SK-N-SH treated with all-trans-retinoic acid at 6 μM for 48 hours (cell line): ENCODE data around the gene NUP153.

Experiments
- ATAC-seq: fragments of 200-7000 bp; cut with Tn5 transposase; 3 replicates; pipeline ENCODE4 v1.9.1; 2020; ENCODE audit warnings: mild to moderate bottlenecking, moderate library complexity
- ARNTL ChIP-seq: fragments of 450-650 bp; formaldehyde crosslinking; IDR thresholded peaks from 2 replicates; pipeline ENCODE4 v1.5.0; 2020; ENCODE audit warnings: low read depth, mild to moderate bottlenecking, moderate library complexity, borderline replicate concordance
- BACH2 ChIP-seq: fragments of 250-450 bp; sonication (Bioruptor Pico); IDR thresholded peaks from 2 replicates; pipeline ENCODE4 v1.9.0; 2021; ENCODE audit warnings: mild to moderate bottlenecking, borderline replicate concordance
- CREB5 ChIP-seq: fragments of 250-450 bp; sonication (Bioruptor Pico); IDR thresholded peaks from 2 replicates; pipeline ENCODE4 v1.5.1; 2020; ENCODE audit warnings: low read depth, mild to moderate bottlenecking, moderate library complexity
- CSDC2 ChIP-seq: fragments of 250-450 bp; sonication (Bioruptor Pico); IDR thresholded peaks from 2 replicates; pipeline ENCODE4 v1.5.0; 2020; ENCODE audit warnings: mild to moderate bottlenecking, moderate library complexity
- ESRRG ChIP-seq: fragments of 250-450 bp; sonication (Bioruptor Pico); IDR thresholded peaks from 2 replicates; pipeline ENCODE4 v1.6.1; 2021; ENCODE audit warnings: mild to moderate bottlenecking
- GLIS3 ChIP-seq: fragments of 250-450 bp; sonication (Bioruptor Pico); IDR thresholded peaks from 2 replicates; pipeline ENCODE4 v1.5.0; 2020; ENCODE audit warnings: mild to moderate bottlenecking, moderate library complexity
- ISL1 ChIP-seq: fragments of 250-450 bp; sonication (Bioruptor Pico); IDR thresholded peaks from 2 replicates; pipeline ENCODE4 v2.1.2; 2022; ENCODE audit warnings: mild to moderate bottlenecking, moderate library complexity
- PATZ1 ChIP-seq: fragments of 250-450 bp; sonication (Bioruptor Pico); IDR thresholded peaks from 2 replicates; pipeline ENCODE4 v1.8.0; 2020; ENCODE audit warnings: mild to moderate bottlenecking, moderate library complexity, borderline replicate concordance
- PPARA ChIP-seq: fragments of 250-450 bp; sonication (Bioruptor Pico); IDR thresholded peaks from 2 replicates; pipeline ENCODE4 v1.5.0; 2020; ENCODE audit warnings: mild to moderate bottlenecking, borderline replicate concordance
- RARB ChIP-seq: fragments of 250-450 bp; sonication (Bioruptor Pico); IDR thresholded peaks from 2 replicates; pipeline ENCODE4 v1.8.0; 2021; ENCODE audit warnings: mild to moderate bottlenecking, moderate library complexity
- SNAI2 ChIP-seq: fragments of 250-450 bp; sonication (Bioruptor Pico); IDR thresholded peaks from 2 replicates; pipeline ENCODE4 v1.5.0; 2020; ENCODE audit warnings: mild to moderate bottlenecking, moderate library complexity
- TCF4 ChIP-seq: fragments of 250-450 bp; sonication (Bioruptor Pico); IDR thresholded peaks from 2 replicates; pipeline ENCODE4 v1.8.0; 2021; ENCODE audit warnings: mild to moderate bottlenecking, moderate library complexity, borderline replicate concordance
- TOX ChIP-seq: fragments of 250-450 bp; sonication (Bioruptor Pico); IDR thresholded peaks from 2 replicates; pipeline ENCODE4 v1.8.0; 2021; ENCODE audit warnings: mild to moderate bottlenecking, moderate library complexity, borderline replicate concordance
- TSHZ2 ChIP-seq: fragments of 250-450 bp; sonication (Bioruptor Pico); IDR thresholded peaks from 2 replicates; pipeline ENCODE4 v1.5.0; 2020; ENCODE audit warnings: mild to moderate bottlenecking, moderate library complexity
- ZC3H10 ChIP-seq: fragments of 250-450 bp; sonication (Bioruptor Pico); IDR thresholded peaks from 2 replicates; pipeline ENCODE4 v1.5.1; 2021; ENCODE audit warnings: mild to moderate bottlenecking, moderate library complexity
- ZFP3 ChIP-seq: fragments of 250-450 bp; sonication (Bioruptor Pico); IDR thresholded peaks from 2 replicates; pipeline ENCODE4 v1.5.0; 2020; ENCODE audit warnings: mild to moderate bottlenecking, moderate library complexity
- ZFP30 ChIP-seq: fragments of 450-650 bp; formaldehyde crosslinking; IDR thresholded peaks from 2 replicates; pipeline ENCODE4 v1.5.0; 2022; ENCODE audit warnings: mild to moderate bottlenecking, moderate library complexity
- ZNF565 ChIP-seq: fragments of 450-650 bp; formaldehyde crosslinking; conservative IDR thresholded peaks from 2 replicates; pipeline ENCODE4 v1.5.0; 2020; ENCODE audit warnings: low read depth, mild to moderate bottlenecking, moderate library complexity
- ZNF8 ChIP-seq: fragments of 450-650 bp; formaldehyde crosslinking; IDR thresholded peaks from 2 replicates; pipeline ENCODE4 v1.5.0; 2020; ENCODE audit warnings: mild to moderate bottlenecking, moderate library complexity
- TF ChIP-seq, protein P1 (sequence below): fragments of 250-450 bp; sonication (Bioruptor Pico); IDR thresholded peaks from 2 replicates; pipeline ENCODE4 v1.5.1; 2021; ENCODE audit warnings: mild to moderate bottlenecking, moderate library complexity

Gene NUP153

GRCh38 chr6:17728551-17729222, 22.0 kb upstream of the NUP153 start:
- no peak for ATAC-seq
- no peak for TF ChIP-seq PATZ1 (CRISPR knock-in tag)
- TF ChIP-seq ZNF565 = no peak
- TF ChIP-seq, protein P1, sequence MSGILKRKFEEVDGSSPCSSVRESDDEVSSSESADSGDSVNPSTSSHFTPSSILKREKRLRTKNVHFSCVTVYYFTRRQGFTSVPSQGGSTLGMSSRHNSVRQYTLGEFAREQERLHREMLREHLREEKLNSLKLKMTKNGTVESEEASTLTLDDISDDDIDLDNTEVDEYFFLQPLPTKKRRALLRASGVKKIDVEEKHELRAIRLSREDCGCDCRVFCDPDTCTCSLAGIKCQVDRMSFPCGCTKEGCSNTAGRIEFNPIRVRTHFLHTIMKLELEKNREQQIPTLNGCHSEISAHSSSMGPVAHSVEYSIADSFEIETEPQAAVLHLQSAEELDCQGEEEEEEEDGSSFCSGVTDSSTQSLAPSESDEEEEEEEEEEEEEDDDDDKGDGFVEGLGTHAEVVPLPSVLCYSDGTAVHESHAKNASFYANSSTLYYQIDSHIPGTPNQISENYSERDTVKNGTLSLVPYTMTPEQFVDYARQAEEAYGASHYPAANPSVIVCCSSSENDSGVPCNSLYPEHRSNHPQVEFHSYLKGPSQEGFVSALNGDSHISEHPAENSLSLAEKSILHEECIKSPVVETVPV = no peak
- no peak for TF ChIP-seq ESRRG
- TF ChIP-seq TOX (CRISPR knock-in tag) = no peak
- TF ChIP-seq ZFP30 (CRISPR knock-in tag) = no peak
- TF ChIP-seq ISL1 (CRISPR knock-in tag) = no peak
- no peak for TF ChIP-seq CREB5 (CRISPR knock-in tag)
- no peak for TF ChIP-seq TCF4 (CRISPR knock-in tag)
- TF ChIP-seq RARB (CRISPR knock-in tag) = no peak

- TF ChIP-seq SNAI2 (CRISPR knock-in tag) = no peak
- TF ChIP-seq, protein P1 = no peak
- TF ChIP-seq CREB5 (CRISPR knock-in tag) = no peak
- peak; percentile 64 for ATAC-seq
Observed at GRCh38 chr6:17725083-17725482, 18.4 kb upstream of the NUP153 start.

GRCh38 chr6:17724341-17724740, 17.6 kb upstream of the NUP153 start:
- no peak for ATAC-seq
- TF ChIP-seq PPARA (CRISPR knock-in tag) = no peak
- no peak for TF ChIP-seq ARNTL (CRISPR knock-in tag)
- no peak for TF ChIP-seq RARB (CRISPR knock-in tag)
- TF ChIP-seq TCF4 (CRISPR knock-in tag) = no peak
- TF ChIP-seq ZFP3 (CRISPR knock-in tag) = no peak
- no peak for TF ChIP-seq GLIS3 (CRISPR knock-in tag)
- no peak for TF ChIP-seq CREB5 (CRISPR knock-in tag)
- no peak for TF ChIP-seq ZNF8 (CRISPR knock-in tag)
- no peak for TF ChIP-seq ZC3H10 (CRISPR knock-in tag)
- TF ChIP-seq CSDC2 (CRISPR knock-in tag) = no peak
- no peak for TF ChIP-seq BACH2 (CRISPR knock-in tag)
- no peak for TF ChIP-seq SNAI2 (CRISPR knock-in tag)
- no peak for TF ChIP-seq ESRRG
- no peak for TF ChIP-seq TSHZ2
- TF ChIP-seq, all 23 proteins: peak for 0
